Measurements from ENCODE around the gene GJC2. TPM values are rescaled to one million over a fixed set of nuclear protein-coding genes. Genes with fewer than 3 reads are reported as not detected.
A peak's percentile ranks its signal among the peaks of the same experiment; 100 is the strongest.

Gene GJC2
- total RNA-seq, 2 donors from 2014 or later, result 0.95 to 3.6 TPM

- TF ChIP-seq, protein P1, sequence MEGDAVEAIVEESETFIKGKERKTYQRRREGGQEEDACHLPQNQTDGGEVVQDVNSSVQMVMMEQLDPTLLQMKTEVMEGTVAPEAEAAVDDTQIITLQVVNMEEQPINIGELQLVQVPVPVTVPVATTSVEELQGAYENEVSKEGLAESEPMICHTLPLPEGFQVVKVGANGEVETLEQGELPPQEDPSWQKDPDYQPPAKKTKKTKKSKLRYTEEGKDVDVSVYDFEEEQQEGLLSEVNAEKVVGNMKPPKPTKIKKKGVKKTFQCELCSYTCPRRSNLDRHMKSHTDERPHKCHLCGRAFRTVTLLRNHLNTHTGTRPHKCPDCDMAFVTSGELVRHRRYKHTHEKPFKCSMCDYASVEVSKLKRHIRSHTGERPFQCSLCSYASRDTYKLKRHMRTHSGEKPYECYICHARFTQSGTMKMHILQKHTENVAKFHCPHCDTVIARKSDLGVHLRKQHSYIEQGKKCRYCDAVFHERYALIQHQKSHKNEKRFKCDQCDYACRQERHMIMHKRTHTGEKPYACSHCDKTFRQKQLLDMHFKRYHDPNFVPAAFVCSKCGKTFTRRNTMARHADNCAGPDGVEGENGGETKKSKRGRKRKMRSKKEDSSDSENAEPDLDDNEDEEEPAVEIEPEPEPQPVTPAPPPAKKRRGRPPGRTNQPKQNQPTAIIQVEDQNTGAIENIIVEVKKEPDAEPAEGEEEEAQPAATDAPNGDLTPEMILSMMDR (IDR thresholded peaks at IDR 0.05), result no peak
- peaks cover 17 to 42% of the 10 kb centered on the region in 2 donors for H3K4me1 ChIP-seq (ENCODE audit: control insufficient read depth in 1 of 2, low read depth in 2 of 2)
- ATAC-seq (ENCODE audit: insufficient number of reproducible peaks, low FRiP score, low read depth) (no peak), DNase-seq (ENCODE audit: low spot score) (no peak)
- no peaks in the 10 kb centered on the region for H3K27me3 ChIP-seq (replicated peaks; ENCODE audit: insufficient read depth)
- H3K36me3 ChIP-seq, result peaks cover 10% of the 10 kb centered on the region
- no peak overlapping the region for H3K4me3 ChIP-seq
- H3K27ac ChIP-seq, result no peak overlapping the region
- no peaks in the 10 kb centered on the region for H3K9me3 ChIP-seq
Observed at GRCh38 chr1:228106800-228107054, 43.0 kb upstream of the GJC2 start.

DNA sequence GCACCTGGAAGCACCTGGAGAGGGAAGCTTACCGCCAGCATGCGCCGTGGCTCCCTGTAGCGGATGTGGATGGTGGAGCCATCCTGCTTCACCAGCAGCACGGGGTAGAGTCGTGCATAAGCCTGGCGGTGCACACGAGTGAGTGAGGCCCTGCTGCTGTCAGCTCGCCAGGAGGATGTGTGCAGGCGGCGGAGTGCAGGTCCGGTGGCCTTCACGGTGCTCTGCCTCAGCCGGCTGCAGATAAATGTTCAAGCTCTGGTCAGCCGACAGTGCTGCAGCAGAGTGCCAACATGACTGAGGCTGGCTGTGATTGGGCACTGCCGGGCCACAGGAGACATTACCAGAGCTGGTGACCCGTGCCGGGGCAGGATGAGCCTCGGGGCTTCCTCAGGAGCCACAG, 42.1 kb upstream of the GJC2 start:
- no peaks in the 10 kb centered on the region for H3K9me3 ChIP-seq
- TF ChIP-seq, protein P1 (IDR thresholded peaks at IDR 0.05), result no peak
- H3K4me1 ChIP-seq (ENCODE audit: control insufficient read depth in 1 of 2, low read depth in 2 of 2), result peaks cover 14 to 35% of the 10 kb centered on the region in 2 donors
- DNase-seq (ENCODE audit: low spot score), result no peak
- peaks cover 10% of the 10 kb centered on the region for H3K36me3 ChIP-seq
- no peak overlapping the region for H3K27ac ChIP-seq
- ATAC-seq (ENCODE audit: insufficient number of reproducible peaks, low FRiP score, low read depth), result no peak
- H3K4me3 ChIP-seq, result no peak overlapping the region
- H3K27me3 ChIP-seq (replicated peaks; ENCODE audit: insufficient read depth), result no peaks in the 10 kb centered on the region

- Histone ChIP-seq H3K9me3 (no peaks in the 10 kb centered on the region), H3K27me3 (replicated peaks; ENCODE audit: insufficient read depth) (no peaks in the 10 kb centered on the region), H3K36me3 (peaks cover 10% of the 10 kb centered on the region), H3K4me3 (peak overlapping the region; percentile 93), H3K4me1 (ENCODE audit: control insufficient read depth in 1 of 2, low read depth in 2 of 2) (peaks cover 14 to 35% of the 10 kb centered on the region in 2 donors), H3K27ac (peak overlapping the region; percentile 76 to 90)
- DNase-seq (ENCODE audit: low spot score) (no peak), ATAC-seq (ENCODE audit: insufficient number of reproducible peaks, low FRiP score, low read depth) (no peak)
- TF ChIP-seq, protein P1 (IDR thresholded peaks at IDR 0.05), result no peak
Observed at GRCh38 chr1:228108055-228108690, 41.6 kb upstream of the GJC2 start.

DNA sequence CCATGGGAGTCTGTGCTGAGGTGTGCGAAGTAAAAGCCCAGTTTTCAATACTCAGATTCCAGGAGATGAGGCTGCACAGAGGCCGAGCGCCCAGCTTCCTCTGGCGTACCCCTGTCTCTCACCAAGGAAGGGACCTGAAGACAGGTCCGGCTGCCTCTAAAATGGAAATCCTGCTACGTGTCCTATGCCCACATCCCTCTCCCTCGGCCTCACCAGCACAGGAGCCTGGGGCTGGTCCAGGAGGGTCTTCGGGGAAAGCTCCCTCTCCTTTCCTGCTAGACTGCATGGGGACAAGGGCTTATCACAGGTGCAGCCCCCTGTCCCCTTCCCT, 41.0 kb upstream of the GJC2 start:
- no peak for DNase-seq (ENCODE audit: low spot score)
- no peak for ATAC-seq (ENCODE audit: insufficient number of reproducible peaks, low FRiP score, low read depth)
- peaks cover 10% of the 10 kb centered on the region for H3K36me3 ChIP-seq
- H3K27me3 ChIP-seq (replicated peaks; ENCODE audit: insufficient read depth), result no peaks in the 10 kb centered on the region
- H3K27ac ChIP-seq, result peak overlapping the region; percentile 76 to 90
- peaks cover 12 to 32% of the 10 kb centered on the region in 2 donors for H3K4me1 ChIP-seq (ENCODE audit: control insufficient read depth in 1 of 2, low read depth in 2 of 2)
- peak overlapping the region; percentile 93 for H3K4me3 ChIP-seq
- TF ChIP-seq, protein P1 (IDR thresholded peaks at IDR 0.05), result no peak
- no peaks in the 10 kb centered on the region for H3K9me3 ChIP-seq

DNA sequence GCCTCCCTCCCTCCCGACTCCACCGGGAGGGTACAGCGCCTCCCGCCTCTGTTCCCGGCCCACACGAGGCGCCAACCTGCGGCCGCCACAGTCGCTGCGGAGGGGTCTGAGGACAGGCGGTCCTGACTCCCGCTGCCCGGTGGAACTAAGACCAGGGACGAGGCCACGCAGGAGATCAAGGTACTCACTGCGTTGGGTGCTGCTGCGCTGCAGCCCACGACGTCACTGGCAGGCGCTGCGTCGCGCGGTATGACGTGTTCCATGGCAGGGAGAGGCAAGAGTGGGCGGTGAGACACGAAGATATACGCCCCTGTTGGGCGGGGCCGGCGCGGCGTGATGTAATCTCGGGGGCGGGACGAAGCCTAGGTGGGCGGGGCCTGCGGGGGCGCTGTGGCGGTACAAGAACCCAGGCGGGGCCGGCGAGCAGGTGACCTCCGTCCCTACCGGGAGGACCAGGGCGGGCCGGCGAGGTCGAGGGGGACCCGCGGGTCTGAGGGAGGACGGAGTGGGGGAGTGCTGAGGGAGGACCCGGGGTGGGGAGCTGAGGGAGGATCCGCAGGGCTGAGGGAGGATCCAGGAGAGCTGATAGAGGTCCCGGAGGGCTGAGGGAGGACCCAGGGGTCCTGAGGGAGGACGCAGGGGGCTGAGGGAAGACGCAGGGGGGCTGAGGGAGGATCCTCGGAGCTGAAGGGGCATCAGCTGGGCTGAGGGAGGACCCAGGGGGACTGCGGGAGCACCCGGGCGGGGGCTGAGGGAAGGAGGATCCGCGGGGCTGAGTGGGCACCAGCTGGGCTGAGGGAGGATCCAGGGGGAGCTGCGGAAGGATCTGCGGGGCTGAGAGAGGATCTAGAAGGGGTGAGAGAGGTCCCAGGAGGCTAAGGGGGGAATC, 40.4 kb upstream of the GJC2 start, which contains the start of gene MRPL55:
TSS of gene MRPL55 (minus strand) at position 227 of the 889 bp plus-strand sequence. CDS start 1,039 bp downstream, outside the sequence.
- no peaks in the 10 kb centered on the region for H3K9me3 ChIP-seq
- H3K27ac ChIP-seq, result peak within 1 kb of the TSS; percentile 76 to 90
- H3K4me3 ChIP-seq, result peak within 1 kb of the TSS; percentile 93

More for the DNA sequence above, 40.4 kb upstream of the GJC2 start, which contains the start of gene MRPL55:
- TF ChIP-seq, protein P1 (IDR thresholded peaks at IDR 0.05), result no peak
- peaks cover 10% of the 10 kb centered on the region for H3K36me3 ChIP-seq
- peaks cover 10 to 26% of the 10 kb centered on the region in 2 donors for H3K4me1 ChIP-seq (ENCODE audit: control insufficient read depth in 1 of 2, low read depth in 2 of 2)
- no peaks in the 10 kb centered on the region for H3K27me3 ChIP-seq (replicated peaks; ENCODE audit: insufficient read depth)
- peak; percentile 92 for DNase-seq (ENCODE audit: low spot score)
- peak; percentile 98 for ATAC-seq (ENCODE audit: insufficient number of reproducible peaks, low FRiP score, low read depth)

Data from thoracic aorta (tissue), 2 donors.